ENCODE data around the gene PARD3B.

Gene PARD3B

DNA sequence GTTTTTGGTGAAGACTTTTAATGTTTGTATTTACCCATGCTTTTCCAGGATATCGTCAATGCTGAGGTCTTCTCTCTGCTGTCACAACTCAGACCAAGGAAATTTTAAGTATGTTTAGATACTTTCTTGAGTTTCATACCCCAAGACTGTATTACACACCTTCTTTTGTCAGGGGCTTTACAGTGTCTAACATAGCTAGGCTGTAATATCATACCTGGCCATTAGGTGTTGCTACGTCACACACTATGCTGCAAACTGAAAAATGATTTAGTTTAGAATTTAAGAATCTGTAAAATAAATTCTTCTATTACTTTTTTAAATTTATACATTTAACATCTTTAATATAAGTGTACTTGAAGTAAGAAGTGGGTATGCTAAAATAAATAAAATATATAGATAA lies 778.7 kb downstream of the PARD3B start:
- no peak for ATAC-seq (replicated peaks; ENCODE audit: extremely low read depth, poor library complexity, severe bottlenecking)
- no peaks in the 10 kb centered on the region for H3K36me3 Mint-ChIP-seq (ENCODE audit: insufficient read depth)

DNA sequence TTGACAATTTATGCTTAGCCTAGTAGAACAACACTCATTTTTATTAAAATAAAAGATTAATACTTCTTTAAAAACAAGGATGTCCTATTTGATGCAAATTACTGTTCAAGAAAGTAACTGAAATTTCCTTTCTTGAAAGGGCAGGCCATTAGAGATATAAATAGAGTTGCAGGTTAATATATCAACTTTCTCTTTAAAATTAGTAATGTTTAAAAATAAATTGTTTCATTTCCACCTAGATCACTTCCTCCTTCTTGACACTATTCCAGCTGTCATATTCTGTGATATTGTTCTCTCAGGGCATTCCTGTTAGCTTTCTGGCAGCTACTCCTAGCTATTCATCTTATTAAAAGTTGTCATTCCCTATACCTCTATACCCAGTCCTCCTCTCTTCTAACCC lies 779.1 kb downstream of the PARD3B start:
- DNase-seq (ENCODE audit: low spot score in 2 of 2) = no peak
- Mint-ChIP-seq H3K27me3 (no peaks in the 10 kb centered on the region), H3K9me3 (no peaks in the 10 kb centered on the region), H3K4me1 (no peaks in the 10 kb centered on the region), H3K36me3 (ENCODE audit: insufficient read depth) (no peaks in the 10 kb centered on the region), H3K27ac (ENCODE audit: low read depth) (no peak overlapping the region), H3K4me3 (no peak overlapping the region)
- no peak for ATAC-seq (replicated peaks; ENCODE audit: extremely low read depth, poor library complexity, severe bottlenecking)

More for the DNA sequence above, 778.7 kb downstream of the PARD3B start:
- H3K9me3 Mint-ChIP-seq = peaks cover 2% of the 10 kb centered on the region
- no peaks in the 10 kb centered on the region for H3K4me1 Mint-ChIP-seq
- H3K27ac Mint-ChIP-seq (ENCODE audit: low read depth) = no peak overlapping the region
- DNase-seq (ENCODE audit: low spot score in 2 of 2) = no peak
- no peak overlapping the region for H3K4me3 Mint-ChIP-seq
- no peaks in the 10 kb centered on the region for H3K27me3 Mint-ChIP-seq

DNA sequence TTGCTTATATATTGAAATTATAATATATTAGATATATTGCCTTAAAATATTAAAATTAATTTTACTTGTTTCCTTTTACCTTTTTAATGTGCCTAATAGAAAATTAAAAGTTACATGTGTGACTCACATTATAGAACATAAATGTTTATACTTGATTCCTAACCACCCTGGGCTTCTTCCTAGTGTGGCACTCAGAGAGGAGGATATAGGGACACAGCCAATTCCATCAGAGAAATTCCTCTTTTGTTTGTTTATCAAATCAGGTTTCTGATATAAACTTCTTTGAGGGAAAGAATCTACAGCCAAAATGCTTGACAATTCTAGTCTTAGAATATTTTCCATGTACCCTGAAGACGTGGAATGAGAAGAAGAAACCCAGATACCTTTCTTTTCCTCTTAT lies 788.1 kb downstream of the PARD3B start:
- H3K4me3 Mint-ChIP-seq = no peak overlapping the region
- no peak overlapping the region for H3K27ac Mint-ChIP-seq (ENCODE audit: low read depth)
- H3K27me3 Mint-ChIP-seq = no peaks in the 10 kb centered on the region
- no peaks in the 10 kb centered on the region for H3K4me1 Mint-ChIP-seq
- H3K9me3 Mint-ChIP-seq = peaks cover 8% of the 10 kb centered on the region
- H3K36me3 Mint-ChIP-seq (ENCODE audit: insufficient read depth) = no peaks in the 10 kb centered on the region
- ATAC-seq (replicated peaks; ENCODE audit: extremely low read depth, poor library complexity, severe bottlenecking) (no peak), DNase-seq (ENCODE audit: low spot score in 2 of 2) (no peak)

DNA sequence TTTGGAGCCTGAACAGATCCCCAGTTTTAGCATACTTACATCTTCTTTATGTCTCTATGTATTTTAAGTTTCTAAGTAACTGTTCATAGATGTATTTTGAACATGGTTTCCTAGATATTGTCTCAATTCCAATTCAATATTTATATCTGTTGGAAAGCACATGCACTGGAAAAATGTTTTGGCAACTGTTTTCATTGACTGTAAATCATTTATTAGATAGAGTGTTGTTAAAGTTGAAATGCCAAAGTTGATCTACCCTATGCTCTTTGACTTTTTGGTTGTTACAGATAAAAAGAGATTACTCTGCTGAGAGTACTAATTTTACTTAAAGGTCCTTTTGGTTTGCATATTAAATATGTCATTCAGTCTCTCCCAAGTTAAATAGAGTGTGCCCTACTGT lies 792.0 kb downstream of the PARD3B start:
- ATAC-seq (replicated peaks; ENCODE audit: extremely low read depth, poor library complexity, severe bottlenecking) (no peak), DNase-seq (ENCODE audit: low spot score in 2 of 2) (no peak)
- H3K4me1 Mint-ChIP-seq = no peaks in the 10 kb centered on the region
- H3K27ac Mint-ChIP-seq (ENCODE audit: low read depth) = no peak overlapping the region
- H3K4me3 Mint-ChIP-seq = no peak overlapping the region
- no peaks in the 10 kb centered on the region for H3K36me3 Mint-ChIP-seq (ENCODE audit: insufficient read depth)
- H3K27me3 Mint-ChIP-seq = no peaks in the 10 kb centered on the region
- peaks cover 8% of the 10 kb centered on the region for H3K9me3 Mint-ChIP-seq

DNA sequence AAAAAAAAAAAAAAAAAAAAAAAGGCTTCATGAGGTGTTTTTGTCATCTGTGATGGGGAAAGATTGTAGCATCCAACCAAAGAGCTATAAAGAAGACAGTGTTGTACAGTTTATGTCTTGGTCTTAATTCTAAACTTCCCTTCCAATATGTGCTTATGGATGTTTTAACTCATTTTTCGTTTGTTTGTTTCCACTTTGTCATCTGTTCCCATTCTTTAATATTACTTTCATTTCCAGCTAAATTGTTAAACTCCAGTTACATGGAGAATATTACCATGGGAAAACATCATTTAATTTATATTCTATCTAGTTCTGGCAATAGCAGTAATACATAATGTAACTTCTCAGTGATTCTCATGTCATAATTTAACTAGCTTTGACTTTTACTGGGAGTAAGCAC lies 792.9 kb downstream of the PARD3B start:
- H3K4me1 Mint-ChIP-seq = no peaks in the 10 kb centered on the region
- ATAC-seq (replicated peaks; ENCODE audit: extremely low read depth, poor library complexity, severe bottlenecking) (no peak), DNase-seq (ENCODE audit: low spot score in 2 of 2) (no peak)
- H3K36me3 Mint-ChIP-seq (ENCODE audit: insufficient read depth) = no peaks in the 10 kb centered on the region
- H3K27me3 Mint-ChIP-seq = no peaks in the 10 kb centered on the region
- no peak overlapping the region for H3K27ac Mint-ChIP-seq (ENCODE audit: low read depth)
- H3K9me3 Mint-ChIP-seq = peaks cover 8% of the 10 kb centered on the region
- no peak overlapping the region for H3K4me3 Mint-ChIP-seq

DNA sequence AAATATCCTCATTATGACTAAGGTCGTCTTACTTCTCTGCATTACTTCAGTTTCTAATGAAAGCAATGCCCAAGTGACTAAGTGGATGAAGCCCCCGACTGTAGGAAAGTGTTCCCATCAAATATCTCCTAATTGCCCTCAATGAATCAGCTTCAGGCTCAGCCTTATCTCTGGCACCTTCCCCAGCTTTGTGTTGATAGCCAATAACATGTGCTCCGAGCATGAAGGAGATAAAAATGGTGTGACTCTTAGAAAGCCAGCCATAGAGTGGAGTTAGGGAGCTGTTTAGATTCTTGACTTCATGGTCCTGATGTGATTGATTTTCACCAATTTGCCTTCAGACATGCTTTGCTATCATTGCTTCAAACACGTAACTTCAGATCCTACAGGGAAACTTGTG lies 797.8 kb downstream of the PARD3B start:
- Mint-ChIP-seq H3K9me3 (no peaks in the 10 kb centered on the region), H3K4me3 (no peak overlapping the region), H3K4me1 (no peaks in the 10 kb centered on the region), H3K27ac (ENCODE audit: low read depth) (no peak overlapping the region), H3K36me3 (ENCODE audit: insufficient read depth) (no peaks in the 10 kb centered on the region), H3K27me3 (peaks cover 6% of the 10 kb centered on the region)
- DNase-seq (ENCODE audit: low spot score in 2 of 2) = no peak
- ATAC-seq (replicated peaks; ENCODE audit: extremely low read depth, poor library complexity, severe bottlenecking) = no peak

DNA sequence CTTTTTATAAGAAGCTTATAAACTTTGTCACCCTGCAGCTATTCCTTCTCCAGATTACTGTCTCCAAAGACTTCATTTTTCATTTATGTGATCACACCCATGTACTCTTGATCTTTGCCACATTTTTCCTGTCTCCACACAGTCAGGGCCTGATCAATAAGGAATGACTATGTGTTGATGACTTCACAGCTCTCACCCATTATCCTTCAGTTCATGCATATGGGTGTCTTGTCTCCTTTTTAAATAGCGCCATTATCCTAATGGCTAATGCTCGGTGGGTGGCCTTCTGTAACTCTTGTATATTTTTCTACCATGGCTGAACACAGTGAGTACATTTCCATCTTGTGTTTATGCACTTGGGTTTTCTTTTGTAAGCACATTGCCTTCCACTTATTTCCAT lies 801.4 kb downstream of the PARD3B start:
- H3K9me3 Mint-ChIP-seq = no peaks in the 10 kb centered on the region
- H3K27ac Mint-ChIP-seq (ENCODE audit: low read depth) = no peak overlapping the region
- H3K36me3 Mint-ChIP-seq (ENCODE audit: insufficient read depth) = no peaks in the 10 kb centered on the region
- DNase-seq (ENCODE audit: low spot score in 2 of 2) (no peak), ATAC-seq (replicated peaks; ENCODE audit: extremely low read depth, poor library complexity, severe bottlenecking) (no peak)
- no peaks in the 10 kb centered on the region for H3K4me1 Mint-ChIP-seq
- peaks cover 7% of the 10 kb centered on the region for H3K27me3 Mint-ChIP-seq
- no peak overlapping the region for H3K4me3 Mint-ChIP-seq

DNA sequence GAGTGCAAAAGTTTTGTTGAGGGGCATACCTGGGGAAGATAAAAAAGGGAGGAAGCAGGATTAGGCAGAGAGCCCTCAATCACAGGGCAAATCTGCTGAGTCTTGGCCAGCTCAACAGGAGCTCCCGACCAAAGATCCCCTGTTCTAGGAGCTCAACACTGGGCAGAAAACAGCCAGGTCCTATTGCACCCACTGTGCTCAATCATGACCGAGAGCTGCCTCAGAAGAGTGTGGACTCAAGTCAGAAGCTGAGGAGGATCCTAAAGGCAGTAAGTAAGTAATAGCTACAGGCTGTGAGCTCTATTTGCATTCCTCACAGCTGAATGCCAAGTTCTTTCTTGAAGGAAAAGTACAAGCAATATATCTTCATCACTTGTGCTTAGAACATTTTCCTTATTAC lies 802.6 kb downstream of the PARD3B start:
- Mint-ChIP-seq H3K27ac (ENCODE audit: low read depth) (no peak overlapping the region), H3K4me1 (no peaks in the 10 kb centered on the region), H3K9me3 (no peaks in the 10 kb centered on the region), H3K27me3 (peaks cover 7% of the 10 kb centered on the region), H3K36me3 (ENCODE audit: insufficient read depth) (no peaks in the 10 kb centered on the region), H3K4me3 (no peak overlapping the region)
- DNase-seq (ENCODE audit: low spot score in 2 of 2) (no peak), ATAC-seq (replicated peaks; ENCODE audit: extremely low read depth, poor library complexity, severe bottlenecking) (no peak)

DNA sequence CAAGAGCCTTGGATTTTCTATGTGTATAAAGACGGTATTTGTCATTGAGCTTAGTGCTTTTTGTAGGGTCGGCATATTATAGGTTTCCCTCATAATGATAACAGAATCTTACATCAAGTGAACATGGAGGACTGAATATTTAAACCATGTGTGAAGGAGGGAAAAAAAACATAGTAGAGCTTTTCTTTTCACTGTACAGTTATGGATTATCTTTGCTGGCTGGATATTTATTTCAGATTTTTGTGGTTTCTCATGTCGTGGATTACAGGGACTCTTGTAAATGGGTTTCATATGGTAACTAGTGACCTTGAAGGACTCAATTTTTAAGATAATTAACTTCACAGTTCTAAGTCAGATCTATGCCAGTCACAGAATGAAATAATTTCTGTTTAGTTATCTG lies 806.8 kb downstream of the PARD3B start:
- no peaks in the 10 kb centered on the region for H3K4me1 Mint-ChIP-seq
- DNase-seq (ENCODE audit: low spot score in 2 of 2) = no peak
- peaks cover 7% of the 10 kb centered on the region for H3K27me3 Mint-ChIP-seq

DNA sequence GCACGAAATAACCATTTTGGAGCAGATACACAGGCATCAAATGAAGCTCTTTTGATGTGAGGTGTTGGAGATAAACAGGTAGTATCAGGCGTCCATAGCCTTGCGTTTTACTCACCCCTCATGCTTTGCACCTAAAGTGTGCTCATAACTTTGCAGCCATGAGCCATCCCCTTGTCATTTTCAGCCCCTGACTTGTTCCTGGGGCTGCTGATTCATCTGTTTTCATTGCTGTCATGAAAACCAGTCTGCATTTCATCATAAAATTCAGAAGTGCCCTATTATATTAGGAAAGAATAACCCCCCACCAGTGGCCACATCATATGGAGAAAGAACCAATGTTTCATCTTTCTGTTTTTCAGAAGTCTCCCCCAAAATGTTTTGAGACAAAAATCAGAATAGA lies 807.3 kb downstream of the PARD3B start:
- no peaks in the 10 kb centered on the region for H3K4me1 Mint-ChIP-seq
- H3K36me3 Mint-ChIP-seq (ENCODE audit: insufficient read depth) = no peaks in the 10 kb centered on the region
- ATAC-seq (replicated peaks; ENCODE audit: extremely low read depth, poor library complexity, severe bottlenecking) (no peak), DNase-seq (ENCODE audit: low spot score in 2 of 2) (no peak)
- H3K9me3 Mint-ChIP-seq = no peaks in the 10 kb centered on the region
- peaks cover 7% of the 10 kb centered on the region for H3K27me3 Mint-ChIP-seq
- no peak overlapping the region for H3K4me3 Mint-ChIP-seq
- H3K27ac Mint-ChIP-seq (ENCODE audit: low read depth) = no peak overlapping the region

More for the DNA sequence above, 806.8 kb downstream of the PARD3B start:
- H3K36me3 Mint-ChIP-seq (ENCODE audit: insufficient read depth) = no peaks in the 10 kb centered on the region
- no peak overlapping the region for H3K27ac Mint-ChIP-seq (ENCODE audit: low read depth)
- no peak for ATAC-seq (replicated peaks; ENCODE audit: extremely low read depth, poor library complexity, severe bottlenecking)
- no peak overlapping the region for H3K4me3 Mint-ChIP-seq
- no peaks in the 10 kb centered on the region for H3K9me3 Mint-ChIP-seq

DNA sequence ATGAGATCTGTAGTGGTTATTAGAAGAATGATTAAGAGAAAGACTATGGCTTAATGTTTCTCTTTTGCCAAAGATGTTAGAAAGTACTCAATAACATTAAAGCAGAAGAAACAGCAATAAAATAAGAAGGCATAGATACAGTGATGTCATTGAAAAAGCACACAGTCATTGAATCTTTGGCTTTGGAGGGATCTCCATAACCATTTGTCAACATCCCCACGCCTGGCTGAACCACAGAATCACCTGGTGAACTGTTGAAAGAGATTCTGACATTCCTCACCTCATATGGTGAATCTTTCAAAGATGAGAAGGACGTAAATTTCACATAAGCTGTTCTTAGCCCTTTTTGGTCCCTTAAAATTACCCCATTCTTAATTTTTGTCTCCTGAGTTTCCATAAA lies 812.5 kb downstream of the PARD3B start:
- Mint-ChIP-seq H3K36me3 (ENCODE audit: insufficient read depth) (no peaks in the 10 kb centered on the region), H3K9me3 (no peaks in the 10 kb centered on the region), H3K4me1 (no peaks in the 10 kb centered on the region), H3K27ac (ENCODE audit: low read depth) (no peak overlapping the region), H3K4me3 (no peak overlapping the region), H3K27me3 (no peaks in the 10 kb centered on the region)
- DNase-seq (ENCODE audit: low spot score in 2 of 2) = no peak
- no peak for ATAC-seq (replicated peaks; ENCODE audit: extremely low read depth, poor library complexity, severe bottlenecking)

DNA sequence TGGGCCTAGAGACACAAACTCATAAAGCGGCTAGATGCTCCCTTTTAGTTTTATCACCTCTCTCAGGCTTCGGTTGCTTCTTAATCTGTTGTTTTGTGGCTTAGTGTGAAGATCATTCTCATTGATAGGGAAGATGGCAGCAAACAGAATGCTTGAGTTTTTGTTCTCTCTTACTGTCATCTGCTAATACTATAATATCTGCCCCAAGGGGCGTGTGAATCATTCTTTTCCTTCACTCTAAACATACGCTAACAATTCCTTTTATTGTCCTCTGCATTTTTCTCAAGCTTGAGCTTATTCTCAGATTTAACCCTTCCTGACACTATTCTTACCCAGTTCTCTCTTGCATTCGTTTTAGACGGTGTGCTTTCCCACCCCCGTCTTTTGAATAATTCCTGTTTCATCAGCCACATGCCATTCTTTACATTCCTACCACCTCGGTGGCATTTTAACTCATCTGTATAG lies 813.1 kb downstream of the PARD3B start:
- Mint-ChIP-seq H3K27me3 (no peaks in the 10 kb centered on the region), H3K36me3 (ENCODE audit: insufficient read depth) (no peaks in the 10 kb centered on the region), H3K4me1 (no peaks in the 10 kb centered on the region), H3K4me3 (no peak overlapping the region), H3K27ac (ENCODE audit: low read depth) (no peak overlapping the region), H3K9me3 (no peaks in the 10 kb centered on the region)
- ATAC-seq (replicated peaks; ENCODE audit: extremely low read depth, poor library complexity, severe bottlenecking) = no peak
- DNase-seq (ENCODE audit: low spot score in 2 of 2) = no peak

DNA sequence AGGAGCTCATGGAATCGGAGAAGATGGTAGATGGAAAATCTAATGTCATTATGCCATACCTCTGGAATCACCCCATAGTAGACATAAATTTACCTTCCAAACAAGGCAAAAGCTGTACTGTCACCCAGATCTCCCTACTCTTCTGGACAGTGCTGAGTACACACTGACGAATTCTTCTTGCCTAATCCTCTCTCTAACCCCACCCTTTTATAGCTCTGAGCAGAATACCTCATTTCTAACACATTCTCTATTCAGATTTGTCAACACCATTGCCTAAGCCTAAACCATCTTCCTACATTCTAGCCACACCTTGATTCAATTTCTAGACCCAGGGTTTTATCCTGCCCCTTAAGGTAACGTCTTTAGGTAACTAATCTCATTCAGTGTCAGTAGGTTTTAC lies 816.0 kb downstream of the PARD3B start:
- Mint-ChIP-seq H3K4me3 (no peak overlapping the region), H3K27ac (ENCODE audit: low read depth) (no peak overlapping the region), H3K9me3 (no peaks in the 10 kb centered on the region), H3K4me1 (no peaks in the 10 kb centered on the region), H3K36me3 (ENCODE audit: insufficient read depth) (no peaks in the 10 kb centered on the region), H3K27me3 (no peaks in the 10 kb centered on the region)
- DNase-seq (ENCODE audit: low spot score in 2 of 2) (no peak), ATAC-seq (replicated peaks; ENCODE audit: extremely low read depth, poor library complexity, severe bottlenecking) (no peak)

DNA sequence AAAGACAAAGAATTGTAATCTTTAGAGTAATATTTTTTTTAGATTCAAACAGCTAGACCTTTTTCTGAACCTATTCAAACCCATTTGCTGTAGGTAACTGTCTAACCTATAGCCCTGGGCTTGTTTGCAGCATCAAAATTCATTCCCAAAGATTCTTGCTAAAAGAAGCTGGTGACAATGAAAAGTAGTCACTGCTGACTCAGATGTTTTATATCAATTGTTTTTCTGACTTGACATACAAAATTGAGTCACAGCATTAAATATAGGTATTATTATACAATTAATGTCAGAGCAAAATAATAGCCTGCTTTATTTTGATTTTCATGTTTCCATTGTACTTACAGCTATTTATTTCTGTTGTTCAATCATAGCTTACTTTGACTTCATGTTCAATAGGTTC lies 816.7 kb downstream of the PARD3B start:
- ATAC-seq (replicated peaks; ENCODE audit: extremely low read depth, poor library complexity, severe bottlenecking) = no peak
- H3K36me3 Mint-ChIP-seq (ENCODE audit: insufficient read depth) = no peaks in the 10 kb centered on the region
- no peaks in the 10 kb centered on the region for H3K27me3 Mint-ChIP-seq
- no peak overlapping the region for H3K27ac Mint-ChIP-seq (ENCODE audit: low read depth)
- no peaks in the 10 kb centered on the region for H3K4me1 Mint-ChIP-seq
- no peak for DNase-seq (ENCODE audit: low spot score in 2 of 2)
- H3K4me3 Mint-ChIP-seq = no peak overlapping the region
- H3K9me3 Mint-ChIP-seq = no peaks in the 10 kb centered on the region
